ENCODE results near the gene TLR2.
A peak's percentile ranks its signal among the peaks of the same experiment; 100 is the strongest.

Gene TLR2

DNA sequence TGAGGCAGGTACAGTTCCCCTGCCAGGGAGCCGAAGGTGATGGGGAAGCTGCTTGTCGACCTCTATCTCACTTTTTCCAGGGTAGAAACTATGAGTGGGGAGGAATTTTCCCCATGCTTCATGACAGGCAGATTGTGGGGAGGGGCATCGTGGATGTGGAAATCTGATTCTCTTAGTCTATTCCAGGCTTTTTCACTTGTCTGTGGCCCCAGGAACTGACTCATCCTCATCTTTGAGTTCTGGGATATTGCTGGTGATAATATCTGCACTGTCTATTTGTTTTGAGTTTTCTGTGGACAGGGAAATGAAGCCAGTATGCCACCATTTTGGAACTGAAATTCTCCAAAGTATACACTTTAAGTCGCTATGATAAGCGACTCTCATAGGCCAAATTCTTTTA is 7.6 kb upstream of the TLR2 start:
- H3K36me3 ChIP-seq (ENCODE audit: insufficient read depth, low read length) = no peaks in the 10 kb centered on the region
- H3K4me3 ChIP-seq (ENCODE audit: low read length) = no peak overlapping the region
- H3K4me1 ChIP-seq (ENCODE audit: insufficient read depth, low read length) = no peaks in the 10 kb centered on the region
- peaks cover 3% of the 10 kb centered on the region for H3K27me3 ChIP-seq (ENCODE audit: insufficient read depth, low read length)
- H3K9me3 ChIP-seq (ENCODE audit: low read length) = peaks cover 6% of the 10 kb centered on the region
- no peak overlapping the region for H2AFZ ChIP-seq (ENCODE audit: low read depth, low read length)

DNA sequence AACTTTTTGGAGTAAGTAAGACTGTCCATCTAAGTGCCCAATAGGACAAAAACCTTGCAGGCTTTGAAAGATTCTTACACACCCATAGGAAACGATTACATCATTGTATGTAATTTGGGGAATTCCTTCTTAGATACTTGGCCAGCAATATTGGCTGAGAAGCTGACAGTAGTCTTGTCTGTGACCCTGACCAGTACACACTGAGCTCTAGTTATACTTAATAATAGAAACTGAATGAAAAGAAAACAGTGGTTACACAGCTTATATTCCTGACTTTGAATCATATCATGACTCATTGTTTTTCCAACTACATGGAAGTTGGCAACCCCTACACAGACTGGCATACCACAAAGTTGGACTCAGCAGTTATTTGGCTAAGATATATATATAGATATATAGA is 7.1 kb upstream of the TLR2 start:
- no peaks in the 10 kb centered on the region for H3K4me1 ChIP-seq (ENCODE audit: insufficient read depth, low read length)
- H2AFZ ChIP-seq (ENCODE audit: low read depth, low read length) = no peak overlapping the region
- peaks cover 3% of the 10 kb centered on the region for H3K27me3 ChIP-seq (ENCODE audit: insufficient read depth, low read length)
- no peak overlapping the region for H3K4me3 ChIP-seq (ENCODE audit: low read length)
- peaks cover 6% of the 10 kb centered on the region for H3K9me3 ChIP-seq (ENCODE audit: low read length)
- no peaks in the 10 kb centered on the region for H3K36me3 ChIP-seq (ENCODE audit: insufficient read depth, low read length)

DNA sequence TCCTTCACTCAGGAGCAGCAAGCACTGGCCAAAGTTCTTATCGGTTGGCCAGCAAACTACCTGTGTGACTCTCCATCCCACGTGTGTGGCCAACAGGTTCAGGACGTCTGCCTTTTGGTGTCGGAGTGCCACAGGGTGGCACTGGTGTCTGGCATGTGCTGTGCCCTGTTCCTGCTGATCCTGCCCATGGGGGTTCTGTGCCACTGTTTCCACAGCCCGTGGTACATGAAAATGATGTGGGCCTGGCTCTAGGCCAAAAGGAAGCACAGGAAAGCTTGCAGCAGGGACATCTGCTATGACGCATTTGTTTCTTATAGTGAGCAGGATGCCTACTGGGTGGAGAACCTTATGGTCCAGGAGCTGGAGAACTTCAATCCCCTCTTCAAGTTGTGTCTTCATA is 4.6 kb upstream of the TLR2 start:
- H3K27me3 ChIP-seq (ENCODE audit: insufficient read depth, low read length) = peaks cover 22% of the 10 kb centered on the region

DNA sequence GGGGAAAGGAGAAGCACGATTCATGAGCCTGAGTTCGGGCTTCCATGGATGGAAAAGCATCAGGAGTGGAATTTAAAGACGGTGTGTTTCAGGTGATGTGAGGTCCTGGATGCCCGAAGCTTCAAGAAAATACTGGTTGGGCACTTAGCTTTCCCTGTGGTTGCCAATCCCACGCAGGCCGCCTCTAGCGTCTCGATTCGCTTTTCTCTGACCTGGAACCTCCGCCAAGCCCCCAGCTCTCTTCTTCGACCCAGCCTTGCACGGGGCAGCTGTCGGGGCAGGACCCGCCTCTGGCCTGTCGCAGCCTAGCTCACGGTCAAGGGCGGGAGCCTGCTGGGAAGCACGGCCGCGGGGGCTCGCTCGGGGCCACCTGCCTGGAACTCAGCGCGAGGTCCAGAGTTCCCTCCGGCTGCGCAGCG is 308 bp upstream of the TLR2 start:
- Histone ChIP-seq H3K4me1 (ENCODE audit: insufficient read depth, low read length) (peaks cover 6% of the 10 kb centered on the region), H3K9me3 (ENCODE audit: low read length) (peaks cover 15% of the 10 kb centered on the region), H3K36me3 (ENCODE audit: insufficient read depth, low read length) (no peaks in the 10 kb centered on the region), H3K4me3 (ENCODE audit: low read length) (peak overlapping the region; percentile 38), H2AFZ (ENCODE audit: low read depth, low read length) (peak overlapping the region; percentile 86), H3K27me3 (ENCODE audit: insufficient read depth, low read length) (peaks cover 33% of the 10 kb centered on the region)

More for the DNA sequence above, 4.6 kb upstream of the TLR2 start:
- Histone ChIP-seq H3K4me1 (ENCODE audit: insufficient read depth, low read length) (no peaks in the 10 kb centered on the region), H3K4me3 (ENCODE audit: low read length) (no peak overlapping the region), H2AFZ (ENCODE audit: low read depth, low read length) (no peak overlapping the region), H3K36me3 (ENCODE audit: insufficient read depth, low read length) (no peaks in the 10 kb centered on the region), H3K9me3 (ENCODE audit: low read length) (peaks cover 14% of the 10 kb centered on the region)

DNA sequence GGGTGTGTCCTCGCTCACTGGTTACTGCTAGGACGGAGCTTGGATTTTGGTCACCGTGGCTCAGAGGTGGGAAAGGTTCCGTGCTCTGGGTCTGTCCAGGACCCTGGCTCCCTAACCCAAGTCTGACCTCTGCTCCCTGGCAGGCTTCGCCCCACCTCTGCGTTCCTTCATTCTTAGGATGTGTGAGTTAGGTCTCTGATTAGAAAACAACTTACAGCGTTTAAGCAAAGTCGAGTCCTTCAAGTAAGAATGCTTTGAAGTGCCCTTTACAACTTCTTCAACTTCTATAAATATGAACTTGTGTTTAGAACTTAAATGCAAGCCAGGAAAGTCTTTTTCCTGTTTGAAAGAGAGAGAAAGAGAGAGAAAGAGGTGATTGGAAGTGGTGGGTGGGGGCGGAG is 891 bp downstream of the TLR2 start:
- peaks cover 31% of the 10 kb centered on the region for H3K27me3 ChIP-seq (ENCODE audit: insufficient read depth, low read length)
- peaks cover 16% of the 10 kb centered on the region for H3K9me3 ChIP-seq (ENCODE audit: low read length)
- H2AFZ ChIP-seq (ENCODE audit: low read depth, low read length) = peak overlapping the region; percentile 86
- peaks cover 6% of the 10 kb centered on the region for H3K4me1 ChIP-seq (ENCODE audit: insufficient read depth, low read length)
- peak overlapping the region; percentile 38 for H3K4me3 ChIP-seq (ENCODE audit: low read length)
- H3K36me3 ChIP-seq (ENCODE audit: insufficient read depth, low read length) = no peaks in the 10 kb centered on the region

DNA sequence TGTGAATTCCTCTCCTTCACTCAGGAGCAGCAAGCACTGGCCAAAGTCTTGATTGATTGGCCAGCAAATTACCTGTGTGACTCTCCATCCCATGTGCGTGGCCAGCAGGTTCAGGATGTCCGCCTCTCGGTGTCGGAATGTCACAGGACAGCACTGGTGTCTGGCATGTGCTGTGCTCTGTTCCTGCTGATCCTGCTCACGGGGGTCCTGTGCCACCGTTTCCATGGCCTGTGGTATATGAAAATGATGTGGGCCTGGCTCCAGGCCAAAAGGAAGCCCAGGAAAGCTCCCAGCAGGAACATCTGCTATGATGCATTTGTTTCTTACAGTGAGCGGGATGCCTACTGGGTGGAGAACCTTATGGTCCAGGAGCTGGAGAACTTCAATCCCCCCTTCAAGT is 20.4 kb downstream of the TLR2 start:
- no peak overlapping the region for H3K4me3 ChIP-seq (ENCODE audit: low read length)
- H3K27me3 ChIP-seq (ENCODE audit: insufficient read depth, low read length) = no peaks in the 10 kb centered on the region
- H3K4me1 ChIP-seq (ENCODE audit: insufficient read depth, low read length) = peaks cover 7% of the 10 kb centered on the region
- no peak overlapping the region for H2AFZ ChIP-seq (ENCODE audit: low read depth, low read length)
- no peaks in the 10 kb centered on the region for H3K36me3 ChIP-seq (ENCODE audit: insufficient read depth, low read length)
- H3K9me3 ChIP-seq (ENCODE audit: low read length) = peaks cover 2% of the 10 kb centered on the region

DNA sequence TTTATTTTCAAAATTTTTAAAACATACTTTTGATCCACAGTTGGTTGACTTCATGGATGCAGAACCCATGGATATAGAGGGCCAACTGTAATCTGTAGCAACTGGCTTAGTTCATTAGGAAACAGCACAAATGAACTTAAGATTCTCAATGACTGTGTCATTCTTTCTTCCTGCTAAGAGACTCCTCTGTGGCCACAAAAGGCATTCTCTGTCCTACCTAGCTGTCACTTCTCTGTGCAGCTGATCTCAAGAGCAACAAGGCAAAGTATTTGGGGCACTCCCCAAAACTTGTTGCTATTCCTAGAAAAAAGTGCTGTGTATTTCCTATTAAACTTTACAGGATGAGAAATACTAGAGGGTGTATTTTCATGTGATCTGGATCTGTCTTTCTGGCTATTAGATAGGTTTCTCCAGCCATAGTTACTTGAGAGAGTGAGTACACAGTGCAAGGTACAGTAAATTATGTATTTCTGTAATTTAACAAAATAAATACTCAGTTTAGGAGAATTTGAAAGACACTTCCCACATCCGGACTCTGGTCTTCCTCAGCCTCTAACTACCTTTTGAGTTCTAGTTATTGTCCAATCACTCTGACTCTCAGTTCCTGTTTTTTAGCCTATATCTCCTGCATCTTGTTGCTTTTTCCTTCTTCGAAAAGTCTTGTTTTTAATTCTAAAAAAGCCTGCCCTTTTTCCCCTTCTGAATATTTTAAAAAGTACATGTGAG is 21.8 kb downstream of the TLR2 start:
- Histone ChIP-seq H3K4me1 (ENCODE audit: insufficient read depth, low read length) (peaks cover 7% of the 10 kb centered on the region), H3K4me3 (ENCODE audit: low read length) (no peak overlapping the region), H3K9me3 (ENCODE audit: low read length) (peaks cover 2% of the 10 kb centered on the region), H3K36me3 (ENCODE audit: insufficient read depth, low read length) (no peaks in the 10 kb centered on the region), H3K27me3 (ENCODE audit: insufficient read depth, low read length) (no peaks in the 10 kb centered on the region), H2AFZ (ENCODE audit: low read depth, low read length) (no peak overlapping the region)

DNA sequence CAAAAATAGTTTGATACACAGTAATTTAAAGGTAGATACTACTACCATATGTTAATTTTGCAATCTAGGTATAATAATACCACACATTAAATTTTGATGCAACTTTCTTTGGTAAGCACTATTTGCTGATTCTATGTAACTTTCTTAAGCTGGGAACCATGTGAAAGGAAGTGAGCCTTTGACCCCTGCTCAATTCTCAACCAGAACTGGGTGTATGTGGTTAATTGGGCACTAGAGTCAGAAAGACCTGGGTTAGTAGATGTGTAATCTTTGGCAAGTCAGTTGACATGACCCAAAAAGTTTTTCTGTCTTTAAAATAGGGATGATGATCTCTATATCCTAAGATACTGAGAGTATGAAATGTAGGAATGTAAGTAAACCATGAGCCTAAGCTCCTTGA is 22.4 kb downstream of the TLR2 start:
- H3K4me3 ChIP-seq (ENCODE audit: low read length) = no peak overlapping the region
- H3K27me3 ChIP-seq (ENCODE audit: insufficient read depth, low read length) = no peaks in the 10 kb centered on the region
- H3K9me3 ChIP-seq (ENCODE audit: low read length) = peaks cover 2% of the 10 kb centered on the region
- H3K36me3 ChIP-seq (ENCODE audit: insufficient read depth, low read length) = no peaks in the 10 kb centered on the region
- H2AFZ ChIP-seq (ENCODE audit: low read depth, low read length) = no peak overlapping the region
- H3K4me1 ChIP-seq (ENCODE audit: insufficient read depth, low read length) = peaks cover 7% of the 10 kb centered on the region

DNA sequence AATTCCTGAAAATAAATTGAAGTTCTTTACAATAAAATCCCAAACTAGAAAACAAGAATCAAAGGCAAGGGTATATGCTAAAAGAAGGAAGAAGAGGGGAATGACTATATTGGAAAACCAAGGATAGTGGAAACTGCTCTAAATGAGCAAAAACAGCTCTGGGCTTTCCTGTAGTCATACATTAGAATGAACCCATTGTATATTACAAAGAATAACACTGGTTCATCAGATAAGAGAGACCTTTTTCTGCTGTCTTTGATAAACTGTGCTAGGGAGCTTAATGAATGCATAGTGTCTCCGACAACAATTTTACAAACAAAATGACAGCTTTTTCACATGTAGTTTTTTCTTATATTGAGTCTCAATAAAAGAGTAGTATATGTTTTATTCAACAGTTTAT is 26.6 kb downstream of the TLR2 start:
- H3K4me3 ChIP-seq (ENCODE audit: low read length) = no peak overlapping the region
- no peak overlapping the region for H2AFZ ChIP-seq (ENCODE audit: low read depth, low read length)
- no peaks in the 10 kb centered on the region for H3K36me3 ChIP-seq (ENCODE audit: insufficient read depth, low read length)
- peaks cover 4% of the 10 kb centered on the region for H3K4me1 ChIP-seq (ENCODE audit: insufficient read depth, low read length)
- no peaks in the 10 kb centered on the region for H3K9me3 ChIP-seq (ENCODE audit: low read length)
- no peaks in the 10 kb centered on the region for H3K27me3 ChIP-seq (ENCODE audit: insufficient read depth, low read length)

DNA sequence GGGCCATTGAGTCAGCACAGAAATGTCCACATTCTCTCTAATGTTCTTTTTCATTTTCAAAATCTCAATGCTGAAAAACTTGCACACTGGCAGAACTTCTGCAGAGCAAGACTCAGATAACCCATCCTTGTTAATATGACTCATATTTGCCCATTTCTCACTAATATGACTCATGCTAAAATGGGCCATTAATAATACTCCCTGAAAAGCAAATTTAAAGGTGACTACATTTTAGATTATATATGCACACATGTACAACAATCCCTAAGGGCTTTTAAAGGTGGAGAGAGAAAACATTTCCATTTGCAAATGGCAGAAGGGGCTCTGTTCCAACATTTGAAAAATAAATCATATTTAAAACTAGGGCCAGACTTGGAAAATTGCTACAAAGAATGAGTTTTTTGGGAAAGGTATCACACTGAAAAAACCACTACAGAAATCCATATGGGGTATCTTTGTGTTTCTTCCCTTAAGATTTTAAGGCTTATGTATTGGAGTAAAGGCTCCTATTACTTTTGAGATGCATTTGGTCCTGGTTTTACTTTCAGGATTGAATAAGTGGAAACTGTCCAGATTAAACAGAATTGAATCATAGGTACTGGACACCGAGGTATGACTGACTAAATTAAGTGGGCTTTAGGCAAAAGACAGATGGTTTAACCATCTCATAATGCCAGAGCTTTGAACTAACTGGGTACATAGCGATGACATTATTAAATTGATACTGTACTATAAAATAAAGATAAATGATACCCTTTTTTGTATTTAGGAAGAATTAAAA is 30.0 kb downstream of the TLR2 start:
- no peak overlapping the region for H3K4me3 ChIP-seq (ENCODE audit: low read length)
- H3K4me1 ChIP-seq (ENCODE audit: insufficient read depth, low read length) = peaks cover under 1% of the 10 kb centered on the region
- H2AFZ ChIP-seq (ENCODE audit: low read depth, low read length) = no peak overlapping the region
- no peaks in the 10 kb centered on the region for H3K36me3 ChIP-seq (ENCODE audit: insufficient read depth, low read length)
- no peaks in the 10 kb centered on the region for H3K9me3 ChIP-seq (ENCODE audit: low read length)
- no peaks in the 10 kb centered on the region for H3K27me3 ChIP-seq (ENCODE audit: insufficient read depth, low read length)

DNA sequence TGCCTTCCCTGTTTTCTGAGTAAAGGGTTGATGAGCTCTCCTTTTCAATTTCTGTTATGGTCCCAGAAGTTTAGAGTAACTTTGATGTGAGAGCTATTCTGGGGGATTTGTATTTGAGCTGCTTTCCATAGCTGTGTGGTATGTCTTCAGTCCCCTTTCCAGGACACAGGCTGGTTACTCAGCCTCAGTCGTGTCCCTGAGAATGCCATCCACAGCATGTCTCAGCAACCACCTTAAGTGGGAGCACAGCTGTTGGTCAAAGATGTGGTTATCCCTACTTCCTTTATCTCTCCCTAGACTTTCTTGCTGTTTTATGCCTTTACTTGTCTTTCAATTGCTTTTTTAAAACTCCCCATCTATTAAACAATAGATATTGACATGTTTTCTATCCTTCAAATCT is 38.0 kb downstream of the TLR2 start:
- Histone ChIP-seq H3K36me3 (ENCODE audit: insufficient read depth, low read length) (no peaks in the 10 kb centered on the region), H3K27me3 (ENCODE audit: insufficient read depth, low read length) (no peaks in the 10 kb centered on the region), H3K4me1 (ENCODE audit: insufficient read depth, low read length) (no peaks in the 10 kb centered on the region), H3K4me3 (ENCODE audit: low read length) (no peak overlapping the region), H3K9me3 (ENCODE audit: low read length) (no peaks in the 10 kb centered on the region), H2AFZ (ENCODE audit: low read depth, low read length) (no peak overlapping the region)

DNA sequence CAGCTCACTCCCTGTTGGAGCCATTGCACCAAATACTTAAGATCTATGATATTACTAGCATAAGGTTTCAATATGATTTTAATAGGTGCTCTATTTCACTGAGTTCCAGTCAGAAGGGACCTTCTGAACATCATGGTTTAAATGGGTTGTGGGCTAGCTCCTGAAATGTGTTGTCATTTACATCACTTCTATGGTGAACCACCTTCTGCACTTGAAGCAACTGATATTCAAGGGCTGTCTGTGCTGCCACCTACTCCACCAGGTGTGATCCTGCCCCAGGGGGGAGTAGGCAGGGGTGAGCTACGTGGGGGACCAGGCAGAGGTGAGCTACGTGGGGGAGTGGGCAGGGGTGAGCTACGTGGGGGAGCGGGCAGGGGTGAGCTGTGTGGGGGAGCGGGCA is 40.5 kb downstream of the TLR2 start:
- Histone ChIP-seq H3K27me3 (ENCODE audit: insufficient read depth, low read length) (no peaks in the 10 kb centered on the region), H3K4me1 (ENCODE audit: insufficient read depth, low read length) (peaks cover 4% of the 10 kb centered on the region), H3K9me3 (ENCODE audit: low read length) (no peaks in the 10 kb centered on the region), H3K36me3 (ENCODE audit: insufficient read depth, low read length) (no peaks in the 10 kb centered on the region), H3K4me3 (ENCODE audit: low read length) (no peak overlapping the region), H2AFZ (ENCODE audit: low read depth, low read length) (no peak overlapping the region)

DNA sequence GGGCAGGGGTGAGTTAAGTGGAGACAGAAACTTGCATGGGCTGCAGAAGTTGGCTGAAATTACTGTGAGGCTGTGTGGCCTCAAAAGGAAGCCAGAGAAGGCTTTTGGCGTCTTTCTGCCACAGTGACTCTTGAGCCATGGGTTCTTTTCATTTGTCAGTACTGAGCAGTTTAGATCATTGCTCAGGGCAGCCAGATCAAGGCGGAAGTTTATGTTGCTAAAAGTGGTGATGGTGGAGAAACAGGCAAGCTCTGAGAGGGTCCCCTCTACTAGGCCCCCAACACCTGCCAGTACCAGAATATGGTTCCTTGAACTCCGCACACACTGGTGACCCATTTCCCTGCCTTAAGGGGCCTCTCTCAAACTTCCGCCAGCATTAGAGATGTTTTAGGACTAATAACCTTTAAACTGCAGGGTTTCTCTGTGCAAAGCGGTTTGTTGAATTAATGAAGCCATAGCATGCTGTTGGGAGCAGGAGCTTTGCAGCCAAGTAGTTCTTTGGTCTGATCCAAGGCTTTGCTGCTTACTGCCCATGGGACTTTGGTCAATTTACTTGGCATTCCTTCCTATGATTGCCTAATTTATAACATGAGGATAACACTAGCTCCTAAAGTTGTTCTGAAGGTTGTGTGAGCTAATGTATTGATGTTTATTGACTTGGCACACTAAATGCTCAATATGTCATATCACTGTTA is 41.2 kb downstream of the TLR2 start:
- Histone ChIP-seq H3K4me1 (ENCODE audit: insufficient read depth, low read length) (peaks cover 4% of the 10 kb centered on the region), H3K36me3 (ENCODE audit: insufficient read depth, low read length) (no peaks in the 10 kb centered on the region), H3K9me3 (ENCODE audit: low read length) (no peaks in the 10 kb centered on the region), H3K4me3 (ENCODE audit: low read length) (no peak overlapping the region), H2AFZ (ENCODE audit: low read depth, low read length) (no peak overlapping the region), H3K27me3 (ENCODE audit: insufficient read depth, low read length) (no peaks in the 10 kb centered on the region)
